HL-60 (cell line): ENCODE results near the gene C16orf86.

Experiments
- DNase-seq, 2 experiments: peaks; one replicate each; pipeline ENCODE4 v3.0.0-alpha.2; 2010 to 2020; ENCODE audit warnings: low read depth in 1 of 2, low spot score in 1 of 2
- H3K27ac ChIP-seq: fragments of 250-450 bp; sonication (Bioruptor Pico); replicated peaks from 2 replicates; pipeline ENCODE4 v1.5.1; 2020; ENCODE audit warnings: mild to moderate bottlenecking, moderate library complexity
- H3K27me3 ChIP-seq: fragments of 250-450 bp; sonication (Bioruptor Pico); 2 replicates; pipeline ENCODE4 v1.5.1; 2021; ENCODE audit warnings: mild to moderate bottlenecking, moderate library complexity; ENCODE audit not compliant: insufficient read depth, poor library complexity, severe bottlenecking
- H3K4me3 ChIP-seq: replicated peaks from 2 replicates; pipeline ENCODE4 v1.5.1; 2011; ENCODE audit warnings: mild to moderate bottlenecking, control low read depth, low read length; ENCODE audit not compliant: insufficient read depth
- CTCF ChIP-seq: IDR thresholded peaks from one replicate; pipeline ENCODE4 v1.5.1; 2011; ENCODE audit warnings: low read length, control low read depth, inconsistent platforms; ENCODE audit not compliant: insufficient read depth
- GABPA ChIP-seq: IDR thresholded peaks from 2 replicates; pipeline ENCODE4 v1.6.1; 2012; ENCODE audit warnings: low read depth
- POLR2AphosphoS5 ChIP-seq: IDR thresholded peaks from 2 replicates; pipeline ENCODE4 v1.6.1; 2012; ENCODE audit warnings: low read depth
- REST ChIP-seq: IDR thresholded peaks from 2 replicates; pipeline ENCODE4 v1.6.1; 2012; ENCODE audit warnings: low read depth; ENCODE audit not compliant: insufficient replicate concordance
- SPI1 ChIP-seq: IDR thresholded peaks from 2 replicates; pipeline ENCODE4 v1.6.1; 2012; ENCODE audit warnings: low read depth, mild to moderate bottlenecking, borderline replicate concordance

The C16orf86 gene

GRCh38 chr16:67703626-67704025, 37.0 kb downstream of the C16orf86 start:
- no peaks in the 10 kb centered on the region for H3K27me3 ChIP-seq
- H3K4me3 ChIP-seq: no peak overlapping the region
- TF ChIP-seq SPI1: no peak
- no peak for TF ChIP-seq POLR2AphosphoS5
- no peak for TF ChIP-seq CTCF
- TF ChIP-seq GABPA: no peak
- TF ChIP-seq REST: no peak
- DNase-seq: no peak
- H3K27ac ChIP-seq: no peak overlapping the region

- no peak for DNase-seq
- Histone ChIP-seq H3K27me3 (no peaks in the 10 kb centered on the region), H3K27ac (no peak overlapping the region), H3K4me3 (no peak overlapping the region)
- TF ChIP-seq SPI1: no peak
- TF ChIP-seq REST: no peak
- no peak for TF ChIP-seq CTCF
- no peak for TF ChIP-seq GABPA
- TF ChIP-seq POLR2AphosphoS5: no peak
Observed at GRCh38 chr16:67704110-67704509, 37.5 kb downstream of the C16orf86 start.

- Histone ChIP-seq H3K27me3 (no peaks in the 10 kb centered on the region), H3K27ac (no peak overlapping the region), H3K4me3 (no peak overlapping the region)
- no peak for TF ChIP-seq SPI1
- no peak for TF ChIP-seq REST
- TF ChIP-seq GABPA: no peak
- no peak for TF ChIP-seq CTCF
- no peak for TF ChIP-seq POLR2AphosphoS5
- no peak for DNase-seq
Observed at GRCh38 chr16:67707210-67707609, 40.6 kb downstream of the C16orf86 start.
